OCI-LY7 (cell line): ENCODE results near the gene RASA2. TPM values are rescaled to one million over a fixed set of nuclear protein-coding genes. Genes with fewer than 3 reads are reported as not detected.
A peak's percentile ranks its signal among the peaks of the same experiment; 100 is the strongest.

Experiments used
- BruUV-seq: library from RNA; stranded (reverse); fragments of 400-500 nt; replicated peaks from 2 replicates; lab custom pipeline; 2021; lab: Mats Ljungman, UMichigan
- CTCF ChIA-PET: fragments of 300-600 bp; sonication (Branson Sonifier 250); formaldehyde crosslinking; loops from one replicate; lab custom pipeline; 2022; ENCODE audit warnings: antibody characterized with exemption; ENCODE audit not compliant: unreplicated experiment; lab: Charles Lee
- POLR2A ChIA-PET: fragments of 300-600 bp; sonication (Branson Sonifier 250); formaldehyde crosslinking; loops from one replicate; lab custom pipeline; 2022; ENCODE audit warnings: antibody characterized with exemption; lab: Charles Lee
- DNase-seq: peaks from one replicate; pipeline ENCODE4 v3.0.0-alpha.2; 2015; ENCODE audit warnings: low spot score
- H2AFZ ChIP-seq: fragments of 200-600 bp; sonication (generic), shearing (Covaris generic); 2 replicates; pipeline ENCODE4 v1.6.1; 2014; ENCODE audit warnings: mild to moderate bottlenecking, antibody characterized with exemption, low read length, moderate library complexity
- H3K27ac ChIP-seq: fragments of 200-600 bp; sonication (generic); 2 replicates; pipeline ENCODE4 v1.5.1; 2014; ENCODE audit warnings: mixed run types, low read depth, mild to moderate bottlenecking, moderate library complexity, low read length, inconsistent platforms; ENCODE audit not compliant: poor library complexity, severe bottlenecking
- H3K36me3 ChIP-seq: fragments of 200-600 bp; sonication (generic); 2 replicates; pipeline ENCODE4 v1.6.1; 2014; ENCODE audit warnings: mild to moderate bottlenecking, antibody characterized with exemption, low read length, moderate library complexity, mixed read lengths; ENCODE audit not compliant: insufficient read depth
- H3K4me1 ChIP-seq: fragments of 200-600 bp; sonication (generic); 2 replicates; pipeline ENCODE4 v1.5.1; 2014; ENCODE audit warnings: mild to moderate bottlenecking, low read length; ENCODE audit not compliant: insufficient read depth, poor library complexity, severe bottlenecking
- H3K4me2 ChIP-seq: fragments of 200-600 bp; sonication (generic); 2 replicates; pipeline ENCODE4 v1.6.1; 2014; ENCODE audit warnings: mild to moderate bottlenecking, low read length
- H3K4me3 ChIP-seq: fragments of 200-600 bp; sonication (generic); 2 replicates; pipeline ENCODE4 v1.5.1; 2014; ENCODE audit warnings: mild to moderate bottlenecking, low read depth, low read length; ENCODE audit not compliant: poor library complexity, severe bottlenecking
- H3K79me2 ChIP-seq: fragments of 200-600 bp; sonication (generic); 2 replicates; pipeline ENCODE4 v1.6.1; 2016; ENCODE audit warnings: low read depth, mild to moderate bottlenecking, low read length, moderate library complexity, mixed read lengths; ENCODE audit not compliant: insufficient read depth
- H3K9me2 ChIP-seq: fragments of 200-600 bp; sonication (generic); 2 replicates; pipeline ENCODE4 v1.6.1; 2016; ENCODE audit warnings: mild to moderate bottlenecking, low read length, mixed read lengths; ENCODE audit not compliant: insufficient read depth
- H3K9me3 ChIP-seq: fragments of 200-600 bp; sonication (generic); 2 replicates; pipeline ENCODE4 v1.6.1; 2014; ENCODE audit warnings: mild to moderate bottlenecking, mixed run types, low read length, mixed read lengths
- H4K20me1 ChIP-seq: fragments of 200-600 bp; sonication (generic); 2 replicates; pipeline ENCODE4 v1.6.1; 2014; ENCODE audit warnings: mild to moderate bottlenecking, antibody characterized with exemption, low read length, moderate library complexity, mixed read lengths; ENCODE audit not compliant: insufficient read depth
- EZH2phosphoT487 ChIP-seq: fragments of 200-600 bp; sonication (generic); IDR thresholded peaks from 2 replicates; pipeline ENCODE4 v1.6.1; 2018; ENCODE audit warnings: low read depth, borderline replicate concordance, mild to moderate bottlenecking, mixed run types, antibody characterized with exemption, low read length, moderate library complexity, mixed read lengths
- intact Hi-C: fragments of 100-400 bp; cut with micrococcal nuclease; formaldehyde crosslinking; loops from one replicate; pipeline ENCODE4 v1.10.0; 2022; ENCODE audit not compliant: unreplicated experiment
- total RNA-seq, 2 experiments: library from RNA; depleted of rRNA in 1 of 2; stranded (reverse); fragments of >200 nt in 1 of 2; shearing (Covaris generic) in 1 of 2; gene quantifications; 2 replicates each; pipeline ENCODE4 v1.2.3, GENCODE V29; 2014 to 2022
- TF ChIP-seq, protein P1 (sequence below): fragments of 200-600 bp; sonication (generic); conservative IDR thresholded peaks from 2 replicates; pipeline ENCODE4 v1.5.1; 2014; ENCODE audit warnings: mild to moderate bottlenecking, antibody characterized with exemption, low read length, moderate library complexity, mixed read lengths

The RASA2 gene
- total RNA-seq, 2 experiments from 2014 or later, result 11.0 to 21.7 TPM

DNA sequence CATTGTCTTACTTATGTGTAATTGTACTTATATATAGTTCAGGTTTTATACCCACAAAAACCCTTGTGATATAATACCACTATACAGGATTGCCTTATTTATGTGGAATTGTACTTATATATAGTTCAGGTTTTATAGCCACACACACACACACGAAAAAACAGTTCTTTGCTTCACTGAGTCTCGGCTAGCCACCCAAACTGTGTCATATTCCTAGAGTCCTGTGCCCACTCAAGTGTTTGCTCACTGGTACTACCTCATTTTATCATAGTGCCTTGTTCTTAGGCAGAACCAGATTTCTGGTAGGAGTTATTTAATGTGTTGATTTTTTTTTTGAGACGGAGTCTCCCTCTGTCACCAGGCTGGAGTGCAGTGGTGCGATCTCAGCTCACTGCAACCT is 12.5 kb downstream of the RASA2 start:
- TF ChIP-seq, protein P1, sequence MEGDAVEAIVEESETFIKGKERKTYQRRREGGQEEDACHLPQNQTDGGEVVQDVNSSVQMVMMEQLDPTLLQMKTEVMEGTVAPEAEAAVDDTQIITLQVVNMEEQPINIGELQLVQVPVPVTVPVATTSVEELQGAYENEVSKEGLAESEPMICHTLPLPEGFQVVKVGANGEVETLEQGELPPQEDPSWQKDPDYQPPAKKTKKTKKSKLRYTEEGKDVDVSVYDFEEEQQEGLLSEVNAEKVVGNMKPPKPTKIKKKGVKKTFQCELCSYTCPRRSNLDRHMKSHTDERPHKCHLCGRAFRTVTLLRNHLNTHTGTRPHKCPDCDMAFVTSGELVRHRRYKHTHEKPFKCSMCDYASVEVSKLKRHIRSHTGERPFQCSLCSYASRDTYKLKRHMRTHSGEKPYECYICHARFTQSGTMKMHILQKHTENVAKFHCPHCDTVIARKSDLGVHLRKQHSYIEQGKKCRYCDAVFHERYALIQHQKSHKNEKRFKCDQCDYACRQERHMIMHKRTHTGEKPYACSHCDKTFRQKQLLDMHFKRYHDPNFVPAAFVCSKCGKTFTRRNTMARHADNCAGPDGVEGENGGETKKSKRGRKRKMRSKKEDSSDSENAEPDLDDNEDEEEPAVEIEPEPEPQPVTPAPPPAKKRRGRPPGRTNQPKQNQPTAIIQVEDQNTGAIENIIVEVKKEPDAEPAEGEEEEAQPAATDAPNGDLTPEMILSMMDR, result no peak
- Histone ChIP-seq H3K4me3 (peak overlapping the region; percentile 51), H3K4me1 (peaks cover 15% of the 10 kb centered on the region), H2AFZ (peak overlapping the region; percentile 32; the same call in 1 of the 2 replicates), H3K9me2 (no peaks in the 10 kb centered on the region), H3K36me3 (peaks cover 28% of the 10 kb centered on the region), H3K79me2 (peaks cover 75% of the 10 kb centered on the region), H3K9me3 (no peaks in the 10 kb centered on the region), H3K27ac (peak overlapping the region; percentile 42), H4K20me1 (0 out of 2 replicates have a peak, but pooled peaks cover 8% of the 10 kb centered on the region), H3K4me2 (peak overlapping the region; percentile 73)
- DNase-seq, result no peak
- CTCF ChIA-PET, result interaction anchor here (0.8 kb wide), 1 partner anchor 16 kb away, joined by 3 read pairs; no protein-coding TSS in a partner anchor
- POLR2A ChIA-PET, result interaction anchor here (0.6 to 1.3 kb wide), 6 partner anchors 11 to 113 kb away, joined by 3 to 6 read pairs (median 4); no protein-coding TSS in a partner anchor
- intact Hi-C loops, result no loop called here
- BruUV-seq, result no TSS peak

DNA sequence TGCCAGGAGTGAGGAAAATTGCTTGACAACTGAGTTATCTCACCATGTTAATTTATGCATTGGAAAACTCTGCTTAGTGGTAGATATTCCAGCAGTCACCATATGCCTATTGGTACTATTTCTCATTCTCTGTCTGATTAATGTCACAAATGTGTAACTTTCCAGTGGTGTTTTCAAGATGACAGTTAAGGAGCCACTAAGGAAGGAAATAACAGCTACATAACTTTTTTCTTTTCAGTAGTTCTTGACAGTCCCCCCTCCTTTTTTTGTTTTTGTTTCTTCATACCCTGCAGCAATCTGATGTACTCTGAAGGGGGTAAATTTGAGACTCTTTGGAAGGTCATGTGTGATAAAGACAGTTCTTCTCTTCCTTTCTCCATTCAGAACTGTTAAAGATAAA is 13.1 kb downstream of the RASA2 start:
- H3K27ac ChIP-seq, result no peak overlapping the region
- DNase-seq, result no peak
- H3K36me3 ChIP-seq, result peaks cover 35% of the 10 kb centered on the region
- no peak overlapping the region for H3K4me3 ChIP-seq
- H3K79me2 ChIP-seq, result peaks cover 70% of the 10 kb centered on the region
- peaks cover 15% of the 10 kb centered on the region for H3K4me1 ChIP-seq
- H2AFZ ChIP-seq, result no peak overlapping the region
- CTCF ChIA-PET, result no interaction called here
- POLR2A ChIA-PET, result interaction anchor here (0.6 to 1.1 kb wide), 3 partner anchors 20 to 215 kb away, joined by 4 read pairs; no protein-coding TSS in a partner anchor
- H3K9me2 ChIP-seq, result no peaks in the 10 kb centered on the region
- H3K4me2 ChIP-seq, result no peak overlapping the region
- no peak for TF ChIP-seq EZH2phosphoT487
- TF ChIP-seq, protein P1, result no peak
- H3K9me3 ChIP-seq, result no peaks in the 10 kb centered on the region
- intact Hi-C loops, result no loop called here
- BruUV-seq, result no TSS peak
- H4K20me1 ChIP-seq, result 0 out of 2 replicates have a peak, but pooled peaks cover 8% of the 10 kb centered on the region

DNA sequence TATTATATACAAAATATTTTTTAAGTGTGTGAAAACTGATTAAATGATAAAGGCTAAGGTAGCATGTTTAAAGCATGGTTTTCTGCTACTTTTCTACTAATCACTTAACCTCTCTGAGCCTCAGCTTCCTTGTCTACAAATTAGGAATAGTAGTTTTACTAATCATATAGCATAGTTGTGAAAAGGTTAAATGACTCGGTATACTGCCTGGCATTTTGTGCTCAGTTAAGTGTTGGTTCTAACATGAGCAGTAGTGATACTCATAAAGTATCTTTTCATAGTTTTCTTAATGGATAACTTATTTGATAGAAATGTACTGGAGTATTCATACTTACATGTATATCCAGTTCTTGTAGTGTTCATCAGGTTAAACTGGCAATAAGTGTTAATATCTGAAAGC is 13.6 kb downstream of the RASA2 start:
- Histone ChIP-seq H3K4me3 (no peak overlapping the region), H3K27ac (no peak overlapping the region), H3K9me3 (no peaks in the 10 kb centered on the region), H3K79me2 (peaks cover 65% of the 10 kb centered on the region), H3K4me1 (peaks cover 15% of the 10 kb centered on the region), H3K9me2 (no peaks in the 10 kb centered on the region), H4K20me1 (0 out of 2 replicates have a peak, but pooled peaks cover 8% of the 10 kb centered on the region), H2AFZ (no peak overlapping the region), H3K4me2 (no peak overlapping the region), H3K36me3 (peaks cover 37% of the 10 kb centered on the region)
- no peak for DNase-seq
- intact Hi-C loops, result no loop called here
- CTCF ChIA-PET, result no interaction called here
- POLR2A ChIA-PET, result interaction anchor here (0.6 to 1.1 kb wide), 4 partner anchors 13 to 214 kb away, joined by 3 to 5 read pairs (median 4); no protein-coding TSS in a partner anchor
- TF ChIP-seq, protein P1, result no peak
- BruUV-seq, result no TSS peak
